Measurements from ENCODE around the gene AFAP1.

Gene AFAP1

GRCh38 chr4:7971159-7971631 lies 31.5 kb upstream of the AFAP1 start:
- in situ Hi-C loops (cut with MboI; ENCODE audit: low sequenced_read_pairs, unreplicated experiment): no loop called here
- no peak for TF ChIP-seq CTCF (IDR thresholded peaks at IDR 0.05; ENCODE audit: borderline replicate concordance, control extremely low read depth, extremely low read depth, insufficient read depth, missing control alignments)
- DNase-seq (ENCODE audit: low spot score): no peak

- DNase-seq (ENCODE audit: low spot score): no peak
- no peak for TF ChIP-seq CTCF (IDR thresholded peaks at IDR 0.05; ENCODE audit: borderline replicate concordance, control extremely low read depth, extremely low read depth, insufficient read depth, missing control alignments)
- in situ Hi-C loops (cut with MboI; ENCODE audit: low sequenced_read_pairs, unreplicated experiment): no loop called here
These were observed 30.8 kb upstream of the AFAP1 start for GRCh38 chr4:7970361-7970946.

GRCh38 chr4:7968262-7968896 lies 28.7 kb upstream of the AFAP1 start:
- DNase-seq (ENCODE audit: low spot score): no peak
- no peak for TF ChIP-seq CTCF (IDR thresholded peaks at IDR 0.05; ENCODE audit: borderline replicate concordance, control extremely low read depth, extremely low read depth, insufficient read depth, missing control alignments)
- in situ Hi-C loops (cut with MboI; ENCODE audit: low sequenced_read_pairs, unreplicated experiment): no loop called here

- no peak for TF ChIP-seq CTCF (IDR thresholded peaks at IDR 0.05; ENCODE audit: borderline replicate concordance, control extremely low read depth, extremely low read depth, insufficient read depth, missing control alignments)
- in situ Hi-C loops (cut with MboI; ENCODE audit: low sequenced_read_pairs, unreplicated experiment): no loop called here
- no peak for DNase-seq (ENCODE audit: low spot score)
These were observed 28.0 kb upstream of the AFAP1 start for GRCh38 chr4:7967501-7968261.

GRCh38 chr4:7967063-7967440 lies 27.4 kb upstream of the AFAP1 start:
- in situ Hi-C loops (cut with MboI; ENCODE audit: low sequenced_read_pairs, unreplicated experiment): no loop called here
- no peak for DNase-seq (ENCODE audit: low spot score)
- no peak for TF ChIP-seq CTCF (IDR thresholded peaks at IDR 0.05; ENCODE audit: borderline replicate concordance, control extremely low read depth, extremely low read depth, insufficient read depth, missing control alignments)

DNA sequence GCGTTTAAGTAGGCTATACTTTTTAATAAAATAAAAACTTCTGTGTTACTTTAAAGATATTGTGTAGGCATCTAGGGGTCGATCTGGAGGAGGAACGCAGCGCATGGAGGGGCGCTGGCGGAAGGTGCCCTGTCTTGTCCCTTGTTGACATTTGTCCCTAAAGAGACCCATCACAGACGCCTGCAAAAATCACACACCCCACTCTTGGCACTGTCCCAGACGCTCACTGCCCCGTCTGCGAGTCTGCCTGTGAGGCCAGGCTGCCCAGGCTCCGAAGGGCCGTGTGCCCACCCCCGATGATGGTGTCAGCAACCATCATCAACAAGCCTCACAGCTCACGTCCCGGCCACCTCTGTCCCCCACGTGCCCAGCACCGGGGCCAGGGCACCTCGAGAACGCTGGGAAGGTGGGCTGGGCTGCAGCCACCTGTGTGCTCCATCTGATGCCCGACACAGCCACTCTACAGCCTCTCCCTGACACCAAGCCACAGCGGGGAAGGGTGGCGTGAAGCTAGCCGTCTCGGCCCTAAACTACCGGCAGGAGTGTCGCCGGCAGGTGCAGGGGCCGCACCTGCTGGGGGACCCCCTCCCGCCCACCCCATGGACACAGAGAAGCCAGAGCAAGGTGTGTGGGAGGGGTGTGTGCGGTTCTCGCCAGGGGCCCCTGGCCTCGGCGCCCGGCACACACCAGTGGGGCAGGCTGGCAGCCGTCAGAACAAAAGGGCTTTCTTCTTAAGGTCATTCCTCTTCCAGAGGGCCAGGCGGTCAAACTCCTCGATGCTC lies 26.8 kb upstream of the AFAP1 start:
- TF ChIP-seq CTCF (IDR thresholded peaks at IDR 0.05; ENCODE audit: borderline replicate concordance, control extremely low read depth, extremely low read depth, insufficient read depth, missing control alignments): no peak
- in situ Hi-C loops (cut with MboI; ENCODE audit: low sequenced_read_pairs, unreplicated experiment): no loop called here
- no peak for DNase-seq (ENCODE audit: low spot score)
